H1 (cell line): ENCODE measurements around the gene CAMK1G. TPM values are rescaled to one million over a fixed set of nuclear protein-coding genes. Genes with fewer than 3 reads are reported as not detected.

Experiments
- CTCF ChIA-PET: fragments of 300-600 bp; sonication (Branson Sonifier 250); formaldehyde crosslinking; loops from one replicate; lab custom pipeline; 2021; ENCODE audit not compliant: partially characterized antibody; lab: Charles Lee
- POLR2A ChIA-PET: fragments of 300-600 bp; sonication (Branson Sonifier 250); formaldehyde crosslinking; loops from one replicate; lab custom pipeline; 2021; ENCODE audit warnings: inconsistent platforms; ENCODE audit not compliant: partially characterized antibody; lab: Charles Lee
- DNase-seq, 2 experiments: peaks; one replicate each; pipeline versions ENCODE4 v3.0.0 to v3.0.0-alpha.2; 2010 to 2022; ENCODE audit warnings: low spot score in 2 of 2, low read depth in 1 of 2, mixed read lengths in 1 of 2
- FAIRE-seq: peaks from 2 replicates; lab custom pipeline; 2011; peaks lifted over from hg19 to GRCh38; lab: Jason Lieb, UNC
- H2AFZ ChIP-seq: 2 replicates; pipeline ENCODE4 v1.8.1; 2012; ENCODE audit warnings: low read length, inconsistent platforms
- H2AK5ac ChIP-seq: 2 replicates; pipeline ENCODE4 v1.6.1; 2013; ENCODE audit warnings: low read depth, low read length
- H2BK120ac ChIP-seq: replicated peaks from 2 replicates; pipeline ENCODE3; 2013; ENCODE audit warnings: low read depth, low read length, inconsistent platforms
- H2BK12ac ChIP-seq: 2 replicates; pipeline ENCODE4 v1.6.1; 2013; ENCODE audit warnings: low read depth, low read length
- H2BK15ac ChIP-seq: 2 replicates; pipeline ENCODE4 v1.6.1; 2013; ENCODE audit warnings: low read length
- H2BK20ac ChIP-seq: 2 replicates; pipeline ENCODE4 v1.6.1; 2013; ENCODE audit warnings: low read length
- H2BK5ac ChIP-seq: 2 replicates; pipeline ENCODE4 v1.6.1; 2013; ENCODE audit warnings: low read depth, low read length
- H3K14ac ChIP-seq: 2 replicates; pipeline ENCODE4 v1.6.1; 2013; ENCODE audit warnings: inconsistent platforms; ENCODE audit not compliant: insufficient read length
- H3K18ac ChIP-seq: 2 replicates; pipeline ENCODE4 v1.6.1; 2013; ENCODE audit warnings: low read length; ENCODE audit errors: extremely low read depth
- H3K23ac ChIP-seq: 2 replicates; pipeline ENCODE4 v1.6.1; 2013; ENCODE audit warnings: inconsistent platforms; ENCODE audit not compliant: insufficient read length
- H3K23me2 ChIP-seq: 2 replicates; pipeline ENCODE4 v1.6.1; 2013; ENCODE audit warnings: low read depth, low read length
- H3K27ac ChIP-seq: 2 replicates; pipeline ENCODE4 v1.6.1; 2011; ENCODE audit warnings: low read depth, low read length, inconsistent platforms
- H3K27me3 ChIP-seq, 4 experiments: replicated peaks in 1 of 4; 1 replicate in 1 of 4; 2 replicates in 3 of 4; pipeline versions ENCODE4 v1.6.1 to v1.8.1; 2011 to 2013; ENCODE audit warnings: low read length in 3 of 4, mild to moderate bottlenecking in 3 of 4, inconsistent platforms in 2 of 4, mixed read lengths in 2 of 4, moderate library complexity in 1 of 4; ENCODE audit not compliant: control insufficient read depth in 3 of 4, insufficient read depth in 3 of 4; ENCODE audit errors: extremely low read depth in 1 of 4
- H3K36me3 ChIP-seq, 4 experiments: 2 replicates each; pipeline versions ENCODE4 v1.6.1 to v1.8.1; 2011 to 2013; ENCODE audit warnings: mild to moderate bottlenecking in 4 of 4, low read length in 3 of 4, moderate library complexity in 2 of 4, control low read depth in 1 of 4, inconsistent platforms in 1 of 4; ENCODE audit not compliant: insufficient read depth in 4 of 4, control insufficient read depth in 2 of 4
- H3K4ac ChIP-seq: replicated peaks from 2 replicates; pipeline ENCODE3; 2013; ENCODE audit warnings: low read length, low read depth, mixed read lengths, inconsistent platforms; ENCODE audit not compliant: insufficient read length
- H3K4me1 ChIP-seq, 4 experiments: replicated peaks in 1 of 4; 1 replicate in 1 of 4; 2 replicates in 3 of 4; pipeline versions ENCODE4 v1.6.1 to v1.8.1; 2011 to 2013; ENCODE audit warnings: low read length in 3 of 4, inconsistent platforms in 2 of 4, mixed read lengths in 1 of 4; ENCODE audit not compliant: insufficient read depth in 4 of 4, control insufficient read depth in 3 of 4
- H3K4me2 ChIP-seq, 2 experiments: 2 replicates each; pipeline versions ENCODE4 v1.6.1 to v1.8.1; 2011 to 2013; ENCODE audit warnings: low read depth in 2 of 2, low read length in 2 of 2, control low read depth in 1 of 2, inconsistent platforms in 1 of 2, mild to moderate bottlenecking in 1 of 2; ENCODE audit not compliant: insufficient read depth in 1 of 2
- H3K4me3 ChIP-seq, 4 experiments: fragments of 200-600, 300-600 bp in 1 of 4; sonication (generic), shearing (Covaris generic), sonication (Bioruptor Twin) in 1 of 4; 2 replicates each; pipeline versions ENCODE4 v1.5.1 to v1.8.1; 2011 to 2016; ENCODE audit warnings: low read length in 4 of 4, low read depth in 3 of 4, control low read depth in 2 of 4, inconsistent platforms in 2 of 4, mild to moderate bottlenecking in 2 of 4, mixed read lengths in 1 of 4, moderate library complexity in 1 of 4; ENCODE audit not compliant: insufficient read depth in 2 of 4; ENCODE audit errors: extremely low read depth in 1 of 4
- H3K56ac ChIP-seq: replicated peaks from 2 replicates; pipeline ENCODE3; 2013; ENCODE audit warnings: low read depth, mild to moderate bottlenecking, mixed read lengths, low read length, inconsistent platforms; ENCODE audit not compliant: insufficient read length
- H3K79me1 ChIP-seq: 2 replicates; pipeline ENCODE4 v1.6.1; 2013; ENCODE audit warnings: low read depth, low read length, control low read depth
- H3K79me2 ChIP-seq, 2 experiments: 2 replicates each; pipeline versions ENCODE4 v1.6.1 to v1.8.1; 2012 to 2013; ENCODE audit warnings: low read length in 2 of 2, mild to moderate bottlenecking in 2 of 2, inconsistent platforms in 1 of 2; ENCODE audit not compliant: insufficient read depth in 2 of 2, control insufficient read depth in 1 of 2
- H3K9ac ChIP-seq, 4 experiments: replicated peaks in 1 of 4; 1 replicate in 1 of 4; 2 replicates in 3 of 4; pipeline versions ENCODE4 v1.6.1 to v1.8.1; 2011 to 2013; ENCODE audit warnings: low read depth in 3 of 4, low read length in 3 of 4, control low read depth in 2 of 4, mild to moderate bottlenecking in 2 of 4, moderate library complexity in 2 of 4, inconsistent platforms in 1 of 4; ENCODE audit errors: extremely low read depth in 1 of 4
- H3K9me3 ChIP-seq, 2 experiments: 2 replicates each; pipeline versions ENCODE4 v1.6.1 to v1.8.1; 2012 to 2013; ENCODE audit warnings: mild to moderate bottlenecking in 2 of 2, moderate library complexity in 2 of 2, control low read depth in 1 of 2, inconsistent platforms in 1 of 2, low read depth in 1 of 2, low read length in 1 of 2, mixed read lengths in 1 of 2; ENCODE audit not compliant: insufficient read depth in 2 of 2
- H4K20me1 ChIP-seq, 2 experiments: replicated peaks in 1 of 2; 2 replicates each; pipeline versions ENCODE3 to v1.8.1; 2011 to 2013; ENCODE audit warnings: inconsistent platforms in 2 of 2, low read length in 2 of 2, mild to moderate bottlenecking in 1 of 2; ENCODE audit not compliant: insufficient read depth in 2 of 2, control insufficient read depth in 1 of 2
- H4K5ac ChIP-seq: 2 replicates; pipeline ENCODE4 v1.6.1; 2013; ENCODE audit warnings: low read length, low read depth, mixed read lengths, inconsistent platforms; ENCODE audit not compliant: insufficient read length
- H4K8ac ChIP-seq: 2 replicates; pipeline ENCODE4 v1.8.0; 2013; ENCODE audit warnings: mild to moderate bottlenecking, moderate library complexity, low read length, inconsistent platforms; ENCODE audit not compliant: insufficient read depth; ENCODE audit errors: extremely low read depth
- H4K91ac ChIP-seq: replicated peaks from 2 replicates; pipeline ENCODE3; 2013; ENCODE audit warnings: low read length, mixed read lengths, inconsistent platforms; ENCODE audit not compliant: insufficient read length
- BRCA1 ChIP-seq: IDR thresholded peaks from 2 replicates; pipeline ENCODE4 v1.6.1; 2012; ENCODE audit warnings: low read depth, low read length, improper control_type of control experiment
- CTBP2 ChIP-seq: IDR thresholded peaks from 2 replicates; pipeline ENCODE4 v1.7.0; 2011; ENCODE audit warnings: borderline replicate concordance, mild to moderate bottlenecking, moderate library complexity, mixed read lengths, low read length; ENCODE audit not compliant: insufficient read depth, insufficient read length
- EGR1 ChIP-seq: IDR thresholded peaks from 2 replicates; pipeline ENCODE4 v1.6.1; 2011; ENCODE audit warnings: low read depth, low read length, borderline replicate concordance
- GABPA ChIP-seq: IDR thresholded peaks from 2 replicates; pipeline ENCODE4 v1.6.1; 2011; ENCODE audit warnings: mild to moderate bottlenecking, low read length, moderate library complexity, borderline replicate concordance; ENCODE audit not compliant: insufficient read depth
- RAD21 ChIP-seq, 2 experiments: IDR thresholded peaks in 1 of 2; conservative IDR thresholded peaks in 1 of 2; 2 replicates each; pipeline ENCODE4 v1.6.1; 2011; ENCODE audit warnings: low read depth in 2 of 2, low read length in 2 of 2, improper control_type of control experiment in 1 of 2, inconsistent platforms in 1 of 2, mild to moderate bottlenecking in 1 of 2, moderate library complexity in 1 of 2
- SIN3A ChIP-seq, 2 experiments: IDR thresholded peaks in 1 of 2; conservative IDR thresholded peaks in 1 of 2; 2 replicates each; pipeline ENCODE4 v1.6.1; 2011 to 2012; ENCODE audit warnings: low read length in 2 of 2, improper control_type of control experiment in 1 of 2, low read depth in 1 of 2, mild to moderate bottlenecking in 1 of 2
- SIRT6 ChIP-seq: IDR thresholded peaks from one replicate; pipeline ENCODE4 v1.7.1; 2012; ENCODE audit warnings: low read length, inconsistent platforms
- SP1 ChIP-seq: IDR thresholded peaks from 2 replicates; pipeline ENCODE4 v1.6.1; 2011; ENCODE audit warnings: low read depth, low read length
- SUZ12 ChIP-seq: fragments of 200-600 bp; sonication (generic); IDR thresholded peaks from 2 replicates; pipeline ENCODE4 v1.6.1; 2012; ENCODE audit warnings: mild to moderate bottlenecking, inconsistent platforms, low read length, moderate library complexity, mixed read lengths
- WGBS, 2 experiments: shearing (Covaris generic) in 1 of 2; methylation state at CpG; one replicate each; pipeline versions ENCODE4 v1.1.6 to v1.1.7; 2013 to 2015; ENCODE audit warnings: low lambda C conversion rate in 2 of 2, mixed read lengths in 2 of 2, inconsistent platforms in 1 of 2, low coverage in 1 of 2, missing lambda C conversion rate in 1 of 2; ENCODE audit not compliant: insufficient replicate concordance in 2 of 2, insufficient coverage in 1 of 2, insufficient read length in 1 of 2; ENCODE audit errors: extremely low coverage in 1 of 2, missing lambda C conversion rate in 1 of 2; 5-methylcytosine and 5-hydroxymethylcytosine counted together
- polyA plus RNA-seq, 7 experiments: library from polyadenylated mRNA; depleted of rRNA in 3 of 7; stranded (reverse) in 5 of 7; unstranded in 2 of 7; fragments of >200 nt in 5 of 7; fragments of 200-250 nt in 2 of 7; gene quantifications; 1 replicate in 5 of 7; 2 replicates in 1 of 7; 4 replicates in 1 of 7; pipeline versions ENCODE4 v1.2.1 to v1.2.3, GENCODE V29; 2011 to 2013; ENCODE audit warnings: missing spikeins in 2 of 7, mixed read lengths in 2 of 7
- total RNA-seq: library from RNA; stranded (reverse); fragmentation: NEBNext Ultra II Directional; extraction: Animal tissue kit (Norgen Biotek cat#: 25700); gene quantifications from 2 replicates; pipeline ENCODE4 v1.2.1, GENCODE V29; 2021

The CAMK1G gene
- total and polyA plus RNA-seq, 2 of the 8 experiments (the other 6 are each of a cell fraction or from before 2014, with no cell fraction given) = 1.00 to 1.0 TPM

- Histone ChIP-seq H3K27me3 (no peaks in the 10 kb centered on the region; a peak in 1 of 7 replicates), H3K9ac (no peak overlapping the region), H3K4me1 (peaks cover 1 to 7% (median 4%) of the 10 kb centered on the region in 4 experiments; a peak in 5 of 7 replicates), H3K27ac (no peak overlapping the region), H3K23ac (no peak overlapping the region), H2AK5ac (no peak overlapping the region), H2BK120ac (no peak overlapping the region), H3K79me1 (no peaks in the 10 kb centered on the region), H3K4ac (no peak overlapping the region), H3K36me3 (no peaks in the 10 kb centered on the region), H4K20me1 (no peaks in the 10 kb centered on the region), H3K79me2 (no peaks in the 10 kb centered on the region), H2AFZ (no peak overlapping the region), H2BK5ac (no peak overlapping the region), H4K91ac (no peak overlapping the region), H3K56ac (no peak overlapping the region), H3K18ac (no peak overlapping the region), H3K9me3 (no peaks in the 10 kb centered on the region), H3K23me2 (no peaks in the 10 kb centered on the region; the same call in 1 of the 2 replicates), H2BK15ac (no peak overlapping the region), H4K5ac (no peak overlapping the region), H4K8ac (no peak overlapping the region), H3K4me2 (no peak overlapping the region), H2BK20ac (no peak overlapping the region), H3K4me3 (no peak overlapping the region), H2BK12ac (no peak overlapping the region), H3K14ac (no peak overlapping the region)
- ChIA-PET CTCF (interaction anchor here (0.6 to 3.3 kb wide), 8 partner anchors 9 to 358 kb away, joined by 3 to 13 read pairs (median 5); no protein-coding TSS in a partner anchor), POLR2A (interaction anchor here (0.6 kb wide), 1 partner anchor 305 kb away, joined by 3 read pairs; no protein-coding TSS in a partner anchor)
- TF ChIP-seq BRCA1 (no peak), EGR1 (no peak), SUZ12 (no peak), RAD21 (IDR thresholded peaks at IDR 0.05 in 1 of 2, conservative IDR thresholded peaks at IDR 0.05 in 1 of 2; ENCODE audit: low read depth in 2 of 2, low read length in 2 of 2) (no peak), GABPA (no peak), CTBP2 (no peak), SP1 (no peak), SIRT6 (no peak), SIN3A (conservative IDR thresholded peaks at IDR 0.05 in 1 of 2, IDR thresholded peaks at IDR 0.05 in 1 of 2; ENCODE audit: low read depth in 1 of 2, low read length in 2 of 2) (no peak)
- DNase-seq (no peak), FAIRE-seq (no peak)
- WGBS, 2 experiments = 89% methylated on average over 10 of the region's 10 CpGs; no CpG with 5 or more reads in 1 of the 2 experiments
Observed at GRCh38 chr1:209560952-209561351, 22.6 kb upstream of the CAMK1G start.
